ENCODE measurements around the gene LCE1D.

Gene LCE1D

GRCh38 chr1:152761609-152762213 lies 34.8 kb upstream of the LCE1D start:
- TF ChIP-seq FOXP2 (optimal IDR thresholded peaks at IDR 0.05; ENCODE audit: borderline replicate concordance, extremely low read depth, extremely low read length, insufficient read depth) (no peak), REST (IDR thresholded peaks at IDR 0.05; ENCODE audit: insufficient read depth in 1 of 2, low read depth in 2 of 2, low read length in 2 of 2) (no peak), POLR2AphosphoS5 (IDR thresholded peaks at IDR 0.05; ENCODE audit: low read depth, low read length) (no peak), SIN3A (IDR thresholded peaks at IDR 0.05; ENCODE audit: borderline replicate concordance, insufficient read depth, low read length) (no peak), TAF1 (IDR thresholded peaks at IDR 0.05; ENCODE audit: borderline replicate concordance, insufficient read depth, low read length) (no peak)

GRCh38 chr1:152768847-152769533 lies 27.5 kb upstream of the LCE1D start:
- TF ChIP-seq TAF1 (IDR thresholded peaks at IDR 0.05; ENCODE audit: borderline replicate concordance, insufficient read depth, low read length) (no peak), SIN3A (IDR thresholded peaks at IDR 0.05; ENCODE audit: borderline replicate concordance, insufficient read depth, low read length) (no peak), FOXP2 (optimal IDR thresholded peaks at IDR 0.05; ENCODE audit: borderline replicate concordance, extremely low read depth, extremely low read length, insufficient read depth) (no peak), REST (IDR thresholded peaks at IDR 0.05; ENCODE audit: insufficient read depth in 1 of 2, low read depth in 2 of 2, low read length in 2 of 2) (no peak), POLR2AphosphoS5 (IDR thresholded peaks at IDR 0.05; ENCODE audit: low read depth, low read length) (no peak)

- TF ChIP-seq FOXP2 (optimal IDR thresholded peaks at IDR 0.05; ENCODE audit: borderline replicate concordance, extremely low read depth, extremely low read length, insufficient read depth) = no peak
- TF ChIP-seq SIN3A (IDR thresholded peaks at IDR 0.05; ENCODE audit: borderline replicate concordance, insufficient read depth, low read length) = no peak
- no peak for TF ChIP-seq TAF1 (IDR thresholded peaks at IDR 0.05; ENCODE audit: borderline replicate concordance, insufficient read depth, low read length)
- TF ChIP-seq POLR2AphosphoS5 (IDR thresholded peaks at IDR 0.05; ENCODE audit: low read depth, low read length) = no peak
- no peak for TF ChIP-seq REST (IDR thresholded peaks at IDR 0.05; ENCODE audit: insufficient read depth in 1 of 2, low read depth in 2 of 2, low read length in 2 of 2)
Measured at GRCh38 chr1:152770411-152770810, 26.1 kb upstream of the LCE1D start.

GRCh38 chr1:152774875-152775274 lies 21.6 kb upstream of the LCE1D start, which contains the start of gene LCE1F:
TSS of gene LCE1F (plus strand) at chr1:152775140. CDS start at chr1:152776372, 1,232 bp downstream.
- TF ChIP-seq FOXP2 (optimal IDR thresholded peaks at IDR 0.05; ENCODE audit: borderline replicate concordance, extremely low read depth, extremely low read length, insufficient read depth) = no peak
- TF ChIP-seq REST (IDR thresholded peaks at IDR 0.05; ENCODE audit: insufficient read depth in 1 of 2, low read depth in 2 of 2, low read length in 2 of 2) = no peak
- TF ChIP-seq POLR2AphosphoS5 (IDR thresholded peaks at IDR 0.05; ENCODE audit: low read depth, low read length) = no peak
- TF ChIP-seq TAF1 (IDR thresholded peaks at IDR 0.05; ENCODE audit: borderline replicate concordance, insufficient read depth, low read length) = no peak
- no peak for TF ChIP-seq SIN3A (IDR thresholded peaks at IDR 0.05; ENCODE audit: borderline replicate concordance, insufficient read depth, low read length)

All from PFSK-1 (cell line).